Left renal pelvis (tissue), 4 donors: ENCODE data around the gene ATP5F1C. TPM values are rescaled to one million over a fixed set of nuclear protein-coding genes. Genes with fewer than 3 reads are reported as not detected.

Experiments used
- DNase-seq, 4 donors: peaks; one replicate each; pipeline ENCODE4 v3.0.0-alpha.2; 2013; ENCODE audit warnings: low read depth in 4 of 4, low spot score in 3 of 4
- polyA plus RNA-seq, 4 donors: library from polyadenylated mRNA; unstranded; fragments of 120-200 nt; gene quantifications; one replicate each; pipeline ENCODE4 v1.2.1, GENCODE V29; 2013; ENCODE audit not compliant: insufficient read length in 4 of 4

Gene ATP5F1C
- polyA plus RNA-seq, 4 donors, result 193 to 405 (median 373) TPM

DNA sequence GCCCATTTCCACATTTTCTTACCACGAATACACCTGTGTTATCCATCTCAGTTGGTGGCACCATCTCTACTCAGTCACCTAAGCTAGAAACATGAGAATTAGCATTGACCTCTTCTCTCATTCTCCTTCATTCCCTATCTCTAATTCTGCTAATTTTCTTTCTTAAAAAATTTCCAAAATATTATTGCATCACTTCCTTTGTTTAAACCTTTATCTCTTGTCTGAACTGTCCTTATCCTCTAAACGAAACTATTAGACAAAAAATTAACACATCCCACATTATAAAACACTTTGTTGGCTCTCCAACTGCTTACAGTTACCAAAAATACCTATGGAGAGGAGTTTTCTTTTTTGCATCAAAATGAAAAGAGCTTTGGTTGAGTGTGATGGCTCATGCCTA lies 48.6 kb downstream of the ATP5F1C start:
- DNase-seq, result no peak

DNA sequence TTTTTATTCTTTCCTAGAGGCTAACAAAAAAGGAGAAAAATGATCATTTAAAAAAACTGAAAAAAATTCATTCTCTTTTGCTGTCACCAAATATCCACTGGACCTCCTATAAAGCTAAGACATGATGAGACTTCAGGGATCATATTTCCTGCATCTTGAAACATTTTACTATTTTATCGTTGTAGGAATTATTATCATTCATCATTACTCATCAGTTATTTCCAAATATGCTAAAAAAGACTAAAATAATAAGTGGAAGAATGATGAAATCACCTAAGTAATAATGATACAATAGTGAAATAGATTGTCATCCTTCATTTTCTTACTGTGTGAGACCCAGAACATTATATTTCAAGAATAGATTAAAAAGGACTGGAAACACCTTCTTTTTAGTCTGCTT lies 58.6 kb downstream of the ATP5F1C start:
- no peak for DNase-seq

DNA sequence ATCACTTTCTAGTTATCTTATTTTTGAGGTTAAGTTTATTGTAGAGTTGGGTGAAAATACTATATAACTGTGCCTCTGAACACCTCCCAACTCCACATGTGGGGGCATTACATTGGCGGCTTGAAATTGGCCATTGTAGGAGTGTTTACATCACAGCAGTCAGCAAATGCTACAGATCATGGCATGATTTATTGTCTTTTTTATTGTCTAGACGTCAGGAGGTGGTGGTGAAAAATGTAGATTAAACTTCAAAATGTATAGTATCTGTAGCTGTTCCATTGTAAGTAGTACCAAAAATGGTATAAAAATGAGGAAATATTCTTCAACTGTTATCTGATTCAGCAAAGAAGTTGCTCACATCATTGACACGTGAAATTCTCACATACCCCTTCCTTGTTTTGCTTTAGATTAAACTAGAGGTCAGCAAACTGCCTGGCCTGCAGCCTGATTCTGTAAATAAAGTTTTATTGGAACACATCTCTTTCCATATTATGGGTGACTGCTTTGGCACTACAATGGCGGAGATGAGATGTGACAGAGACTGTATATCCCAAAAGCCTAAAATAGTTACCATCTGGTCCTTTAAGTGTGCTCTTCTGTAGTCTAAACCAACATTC lies 65.4 kb downstream of the ATP5F1C start:
- no peak for DNase-seq

DNA sequence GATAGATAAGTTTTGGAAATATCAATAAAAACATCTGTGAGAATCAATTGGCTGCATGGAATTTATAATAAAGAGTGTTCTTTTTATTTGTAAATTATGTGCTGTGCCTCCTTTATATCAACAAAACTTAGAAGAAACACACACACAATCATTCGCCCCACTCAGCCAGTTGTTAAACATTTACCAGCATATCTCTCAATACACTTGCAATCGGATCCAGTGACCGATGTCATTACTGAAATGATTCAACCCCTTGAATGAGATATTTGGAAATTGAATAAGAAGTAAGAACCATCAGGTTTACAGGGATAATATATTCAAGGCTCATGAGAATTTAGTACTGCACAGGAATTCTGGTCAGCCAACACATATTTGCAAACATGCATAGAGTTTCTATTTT lies 65.9 kb downstream of the ATP5F1C start:
- no peak for DNase-seq

DNA sequence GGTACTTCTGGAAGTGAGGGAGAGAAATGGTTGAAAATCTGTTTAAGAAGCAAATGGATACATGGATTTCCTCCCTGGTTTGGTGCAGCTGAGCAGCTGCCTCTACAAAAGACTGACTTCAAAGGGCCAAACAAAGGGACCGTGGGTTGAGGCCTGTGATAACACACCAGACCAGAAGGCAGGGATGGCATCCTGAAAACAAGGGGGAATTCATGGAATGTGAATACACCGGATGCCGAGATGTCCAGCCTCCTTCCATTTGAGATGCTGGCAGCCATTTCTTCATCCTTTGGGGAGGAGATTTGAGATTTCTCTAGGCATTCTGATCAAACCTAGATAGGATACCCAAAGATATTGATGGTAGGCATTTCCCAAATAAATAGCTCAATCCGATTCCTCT lies 67.2 kb downstream of the ATP5F1C start:
- no peak for DNase-seq

DNA sequence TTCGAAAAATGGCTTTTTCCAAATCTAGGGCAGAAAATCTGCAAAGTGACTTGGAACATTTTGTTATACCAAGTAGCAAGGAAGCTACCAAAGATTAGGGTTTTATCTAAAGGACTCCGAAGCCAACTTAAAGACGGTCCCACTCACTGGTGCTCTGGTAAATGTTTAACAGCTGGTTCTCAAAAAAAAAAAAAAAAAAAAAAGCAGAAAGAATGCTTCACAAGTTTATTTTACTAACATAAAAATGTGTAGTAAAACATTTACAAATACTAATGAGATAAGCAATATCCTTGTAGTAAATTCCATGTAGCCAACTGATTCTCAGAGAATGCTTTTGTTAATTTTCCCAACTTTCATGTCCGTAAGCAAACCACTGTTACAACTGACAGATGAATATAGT lies 68.7 kb downstream of the ATP5F1C start:
- no peak for DNase-seq

DNA sequence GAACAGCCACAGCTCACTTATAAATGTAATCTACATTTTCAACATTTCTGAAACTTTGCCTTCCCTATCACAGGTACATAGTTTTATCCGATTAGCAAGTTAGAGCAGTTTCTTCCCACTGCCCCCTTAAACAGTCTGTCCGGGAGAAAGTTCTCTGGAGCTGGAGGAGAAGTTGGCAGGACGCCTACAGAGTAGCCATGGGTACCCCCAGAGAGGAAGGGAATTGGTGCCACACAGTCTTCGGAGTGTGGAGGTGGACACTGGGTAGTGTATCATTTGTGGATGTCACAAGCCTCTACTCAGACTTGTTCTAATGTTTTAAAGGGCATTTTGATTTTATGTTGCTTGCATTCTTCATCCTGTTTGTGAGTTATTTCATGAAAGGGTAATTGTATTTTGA lies 69.3 kb downstream of the ATP5F1C start:
- no peak for DNase-seq

Other genes with a start within 250 kb of the ATP5F1C start
- gene ITIH5, start 121.2 kb upstream of the ATP5F1C start, polyA plus RNA-seq, result 10 to 100 TPM; 11.3 to 26.5 (median 20.7) TPM
- gene ITIH2, start 84.9 kb upstream of the ATP5F1C start, polyA plus RNA-seq, result 10 to 100 TPM in 1 of 4 donors, under 1 TPM in 3; 0.16 to 10.4 (median 0.59) TPM
- gene KIN, start 184 bp upstream of the ATP5F1C start, polyA plus RNA-seq, result 10 to 100 TPM; 19.1 to 24.4 (median 21.4) TPM
- gene TAF3, start 30.3 kb downstream of the ATP5F1C start, polyA plus RNA-seq, result 10 to 100 TPM in 2 of 4 donors, 1 to 10 TPM in 2; 7.2 to 12.5 (median 11.2) TPM